ENCODE measurements around the gene P3H2.

Gene P3H2

DNA sequence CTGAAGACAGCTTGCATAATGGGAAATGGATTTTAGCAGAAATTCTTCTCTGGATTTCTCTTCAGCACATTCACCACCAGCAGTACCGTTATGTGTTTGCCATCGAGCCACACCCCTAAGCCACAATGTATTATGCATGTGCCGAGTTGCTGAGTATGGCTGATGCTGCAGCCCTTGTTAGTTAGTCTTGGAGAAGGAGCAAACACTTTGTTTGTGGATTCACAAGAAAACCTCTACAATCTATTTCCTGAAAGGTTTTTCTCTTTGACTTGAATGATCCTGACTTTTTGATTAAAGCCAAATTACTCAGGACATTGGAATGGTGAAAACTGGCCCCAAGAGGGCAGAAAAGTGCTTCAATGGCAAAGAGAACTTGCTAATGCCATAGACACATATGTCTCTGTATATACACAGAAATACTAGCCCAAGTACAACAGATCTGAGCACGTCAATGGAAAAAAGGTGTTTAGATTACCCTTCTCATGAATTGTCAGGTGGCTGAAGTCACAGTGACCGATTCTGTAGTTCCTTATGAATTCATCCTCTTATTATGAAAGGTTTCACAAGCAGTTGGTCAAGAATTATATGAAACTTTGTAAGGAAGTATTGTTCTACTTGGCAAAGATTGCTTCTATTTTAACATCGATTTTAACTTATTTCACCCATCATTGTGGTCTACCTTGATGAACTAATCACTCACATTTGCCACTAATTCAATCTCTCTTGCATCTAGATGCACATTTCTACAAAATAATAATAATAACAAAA, 103.0 kb downstream of the P3H2 start:
- DNase-seq (ENCODE audit: low read depth, low spot score), result peak; percentile 69

DNA sequence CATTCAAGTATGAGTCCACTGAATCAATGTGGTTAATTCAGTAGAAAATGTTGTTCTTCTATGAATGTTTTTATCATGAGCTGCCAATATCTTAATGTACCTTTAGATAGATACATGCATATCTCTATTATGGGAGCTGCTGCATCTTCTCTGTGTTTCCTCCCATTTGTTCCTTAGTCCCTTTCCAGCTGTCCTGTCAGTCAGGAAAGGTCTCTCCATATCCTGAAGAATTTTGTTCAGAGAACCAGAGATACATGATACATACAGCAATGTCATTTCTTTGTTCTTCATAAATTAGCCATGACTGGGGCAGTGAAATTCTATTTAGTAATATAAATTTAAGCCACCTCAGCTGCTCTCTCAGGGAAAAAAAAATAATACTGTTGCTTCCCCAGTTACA, 103.7 kb downstream of the P3H2 start:
- DNase-seq (ENCODE audit: low read depth, low spot score), result no peak

DNA sequence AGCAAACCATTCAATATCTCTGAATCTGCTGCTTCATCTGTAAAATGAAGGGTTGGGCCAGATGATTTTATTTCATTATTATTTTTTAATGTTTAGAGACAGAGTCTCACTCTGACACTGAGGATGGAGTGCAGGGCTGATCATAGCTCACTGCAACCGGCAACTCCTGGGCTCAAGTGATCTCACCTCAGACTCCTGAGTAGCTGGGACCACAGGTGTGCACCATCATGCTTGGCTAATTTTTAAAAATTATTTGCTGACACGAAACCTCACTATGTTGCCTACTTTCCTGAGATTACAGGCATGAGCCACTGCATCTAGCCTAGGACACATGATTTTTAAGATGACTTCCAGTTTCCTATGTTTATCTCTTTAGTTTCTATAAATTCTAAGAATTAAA, 105.8 kb downstream of the P3H2 start:
- DNase-seq (ENCODE audit: low read depth, low spot score), result no peak

DNA sequence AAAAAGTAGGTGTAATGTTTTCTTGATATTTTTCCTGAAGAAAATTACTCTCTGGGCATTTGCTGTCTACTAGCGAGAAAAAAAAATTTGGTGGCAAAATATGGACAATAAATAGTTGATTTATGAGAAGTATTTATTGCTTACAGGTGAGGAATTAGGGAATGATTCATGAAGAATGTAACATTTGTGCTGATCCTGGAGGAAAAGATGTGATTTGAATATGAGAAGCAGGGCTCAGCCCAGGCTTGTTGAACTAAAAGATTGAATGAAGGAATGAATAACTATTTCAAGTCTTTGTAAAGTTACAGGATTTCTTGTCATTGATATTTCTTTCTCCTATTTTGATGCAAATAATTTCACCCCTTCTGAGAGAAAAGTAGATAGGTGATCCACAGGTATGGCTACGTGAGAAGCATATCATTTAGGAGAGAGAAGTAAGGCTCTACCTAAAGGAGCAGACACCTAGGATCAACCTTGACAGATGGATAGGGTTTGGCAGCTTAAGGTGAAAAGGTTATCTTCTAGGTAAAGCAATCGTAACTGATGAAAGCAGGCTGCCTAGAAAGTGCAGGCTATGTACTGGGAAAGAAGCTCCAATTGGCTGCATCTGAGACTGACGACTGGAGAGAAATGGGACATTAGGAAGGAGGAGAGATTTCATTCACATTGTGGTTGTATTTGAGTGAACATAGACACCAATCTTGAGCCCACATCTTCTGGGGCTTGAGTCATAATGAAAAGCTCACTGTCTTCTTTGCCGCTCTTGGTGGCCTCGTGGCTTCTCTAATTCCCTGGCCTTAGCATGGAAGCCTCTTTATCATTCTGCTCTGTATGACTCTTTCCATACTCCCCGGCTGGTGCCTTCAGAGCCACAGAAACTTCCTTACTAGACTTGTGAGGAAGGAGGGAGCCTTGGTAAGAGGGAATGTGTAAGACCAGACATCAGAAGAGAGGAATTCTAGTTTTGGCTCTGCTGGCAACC, 106.5 kb downstream of the P3H2 start:
- no peak for DNase-seq (ENCODE audit: low read depth, low spot score)

DNA sequence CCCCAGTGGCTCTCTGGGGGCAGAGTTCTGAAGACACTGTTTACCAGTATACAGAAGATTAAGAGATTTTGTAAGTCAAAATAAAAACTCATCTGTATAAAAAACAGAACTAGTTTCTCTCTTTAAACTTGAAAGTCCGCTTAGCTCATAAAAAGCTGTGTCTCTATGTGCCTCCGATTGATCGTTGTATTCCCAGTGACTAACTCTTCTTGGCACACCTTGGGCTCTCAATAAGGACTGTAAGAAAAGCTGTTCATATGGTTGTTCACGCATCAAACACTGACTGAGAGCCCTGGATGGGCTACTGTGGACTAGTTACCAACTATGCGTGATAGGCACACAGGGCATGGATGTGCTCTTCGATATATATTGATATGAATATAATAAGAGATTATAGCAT, 107.9 kb downstream of the P3H2 start:
- DNase-seq (ENCODE audit: low read depth, low spot score), result no peak

DNA sequence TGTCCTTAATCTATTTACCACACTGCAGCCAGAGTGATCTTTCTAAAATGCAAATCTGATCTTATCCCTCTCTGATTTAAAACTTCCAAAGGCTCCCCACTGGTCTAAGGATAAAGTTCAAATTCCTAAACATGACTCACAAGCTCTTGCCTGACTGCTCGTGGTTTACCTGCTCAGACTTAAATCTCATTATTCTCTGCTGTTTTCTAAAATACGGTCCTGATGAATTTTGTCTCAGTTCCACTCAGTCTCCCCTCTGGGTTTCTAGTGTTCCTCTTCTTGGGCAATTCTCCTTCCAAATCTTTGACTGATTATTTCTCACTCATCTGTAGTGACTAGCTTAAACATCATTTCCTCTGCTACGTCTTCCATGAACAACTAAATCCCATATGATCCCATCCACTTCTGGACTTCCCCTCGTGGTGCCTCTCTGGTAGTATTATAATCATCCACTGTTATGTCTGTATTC, 108.3 kb downstream of the P3H2 start:
- peak; percentile 41 for DNase-seq (ENCODE audit: low read depth, low spot score)

DNA sequence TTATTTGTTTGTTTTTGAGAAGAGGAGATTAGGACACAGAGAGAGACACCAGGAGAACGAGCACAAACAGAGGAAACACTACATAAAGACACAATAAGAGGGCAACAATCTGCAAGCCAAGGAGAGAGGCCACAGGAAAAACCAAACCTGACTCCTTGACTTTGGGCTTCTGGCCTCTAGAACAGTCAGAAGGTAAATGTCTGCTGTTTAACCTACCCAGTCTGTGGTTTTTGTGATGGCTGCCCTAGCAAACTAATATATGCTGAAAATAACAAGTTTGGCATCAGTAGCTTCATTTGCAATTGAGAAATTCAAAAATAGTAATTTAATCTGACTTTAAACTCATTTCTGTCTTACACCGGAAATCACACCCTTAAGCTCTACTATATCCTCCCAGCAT, 110.2 kb downstream of the P3H2 start:
- DNase-seq (ENCODE audit: low read depth, low spot score), result no peak

DNA sequence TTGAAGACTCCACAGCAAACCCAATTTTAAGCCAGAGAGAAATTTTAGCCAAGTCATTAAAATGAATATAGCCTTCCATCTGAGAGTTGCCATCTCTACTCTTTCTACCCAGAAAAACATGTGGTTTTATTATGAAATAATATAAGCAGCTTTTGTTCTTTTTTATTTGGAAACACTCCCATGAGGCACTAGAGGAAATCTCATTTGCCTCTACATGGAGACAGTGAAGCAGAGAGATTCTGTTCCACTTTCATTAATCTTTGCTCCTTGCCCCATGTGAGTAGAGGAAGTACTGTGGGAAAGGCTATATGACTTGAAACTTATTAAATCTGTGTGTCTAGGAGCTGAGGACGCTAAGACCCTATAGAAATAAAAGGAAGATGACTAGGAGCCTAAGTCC, 111.1 kb downstream of the P3H2 start:
- DNase-seq (ENCODE audit: low read depth, low spot score), result no peak

DNA sequence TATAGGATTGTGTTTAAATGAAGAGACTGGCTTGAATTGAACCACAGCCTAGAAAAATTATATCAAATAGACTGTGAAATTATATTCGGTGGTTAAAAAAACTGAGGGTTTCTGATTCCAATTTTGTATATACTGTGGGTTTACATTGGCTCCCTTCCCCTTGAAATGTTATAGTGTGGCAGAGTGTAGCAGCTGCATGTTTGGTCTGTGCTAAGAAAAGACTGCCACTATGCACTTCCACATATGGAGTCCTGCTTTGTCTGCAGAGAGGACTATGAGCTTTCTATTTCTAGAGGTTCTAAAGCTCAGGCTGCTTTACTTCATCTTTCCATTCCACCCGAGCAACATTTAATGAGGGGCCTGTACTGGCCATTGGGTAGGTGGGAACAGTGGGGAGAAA, 112.3 kb downstream of the P3H2 start:
- no peak for DNase-seq (ENCODE audit: low read depth, low spot score)

DNA sequence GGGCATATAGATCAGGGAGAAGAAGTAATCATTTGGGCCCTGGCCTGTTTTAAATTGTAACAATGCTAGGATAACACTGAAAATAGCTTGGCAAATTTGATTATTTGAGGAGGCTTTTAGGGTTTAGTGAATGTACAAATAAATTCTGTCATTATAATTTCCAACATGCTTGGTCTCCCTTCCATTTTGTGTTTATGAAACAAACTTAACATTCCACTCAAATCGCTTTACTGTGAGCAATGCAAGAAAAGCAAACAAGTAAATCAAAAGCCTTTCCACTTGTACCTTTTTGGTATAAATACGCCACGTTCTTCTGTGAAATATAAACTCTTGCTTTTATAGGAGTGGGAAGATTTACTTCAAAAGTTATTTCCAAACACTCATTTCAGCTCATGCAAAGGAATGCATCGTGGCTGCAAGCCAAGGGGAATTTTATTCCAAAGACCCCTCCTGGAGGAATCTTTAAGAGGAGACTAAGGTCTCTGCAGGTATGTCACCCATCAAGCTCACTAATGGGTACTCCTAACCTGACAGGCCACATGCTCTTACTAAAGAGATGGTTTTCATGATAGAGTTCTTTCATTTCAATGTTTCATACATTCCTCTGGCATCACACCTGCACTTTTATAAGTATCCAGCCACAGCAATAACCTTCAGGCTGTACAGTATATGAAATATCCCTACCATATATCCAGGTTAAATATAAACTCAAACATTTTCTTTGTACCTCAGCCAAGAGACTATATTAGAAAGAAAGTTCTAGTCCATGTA, 115.2 kb downstream of the P3H2 start:
- DNase-seq (ENCODE audit: low read depth, low spot score), result no peak

DNA sequence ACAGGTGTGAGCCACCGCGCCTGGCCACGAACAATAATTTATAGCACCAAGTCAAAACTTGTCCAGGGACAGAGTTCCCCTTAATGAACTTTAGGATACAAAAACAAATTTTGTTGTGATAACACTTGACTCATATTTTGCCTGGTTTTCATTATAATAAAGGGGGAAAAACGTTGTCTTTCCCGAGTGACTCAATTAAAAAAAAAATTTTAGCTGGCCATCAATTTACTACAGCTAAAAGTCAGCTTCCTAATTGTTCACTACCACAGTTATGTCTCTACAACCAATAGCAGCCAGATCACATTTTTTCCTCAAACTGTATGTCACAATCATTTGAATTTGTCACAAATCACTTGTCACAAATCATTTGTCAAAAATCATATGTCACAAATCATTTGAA, 116.0 kb downstream of the P3H2 start:
- DNase-seq (ENCODE audit: low read depth, low spot score), result no peak

DNA sequence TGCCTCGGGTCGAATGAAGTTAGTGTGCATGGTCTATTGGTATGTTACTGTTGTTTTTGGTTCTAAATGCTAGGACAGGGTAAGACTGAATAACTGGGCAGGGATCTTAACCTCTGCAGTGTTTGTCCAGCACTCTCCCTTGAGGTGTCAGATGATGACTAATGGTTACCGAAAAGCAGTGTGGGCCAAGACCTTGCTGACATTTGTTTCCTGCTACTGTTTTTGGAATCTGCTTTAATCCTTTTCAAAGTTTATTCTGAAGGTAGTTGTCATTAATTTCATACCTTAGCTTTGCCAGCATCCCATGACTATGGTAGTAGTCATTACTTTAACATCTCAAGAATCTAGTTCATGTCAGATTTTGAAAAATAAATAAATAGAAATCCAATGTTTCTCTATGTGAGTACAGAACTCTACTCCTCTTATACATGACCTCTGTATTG, 117.0 kb downstream of the P3H2 start:
- DNase-seq (ENCODE audit: low read depth, low spot score), result no peak

DNA sequence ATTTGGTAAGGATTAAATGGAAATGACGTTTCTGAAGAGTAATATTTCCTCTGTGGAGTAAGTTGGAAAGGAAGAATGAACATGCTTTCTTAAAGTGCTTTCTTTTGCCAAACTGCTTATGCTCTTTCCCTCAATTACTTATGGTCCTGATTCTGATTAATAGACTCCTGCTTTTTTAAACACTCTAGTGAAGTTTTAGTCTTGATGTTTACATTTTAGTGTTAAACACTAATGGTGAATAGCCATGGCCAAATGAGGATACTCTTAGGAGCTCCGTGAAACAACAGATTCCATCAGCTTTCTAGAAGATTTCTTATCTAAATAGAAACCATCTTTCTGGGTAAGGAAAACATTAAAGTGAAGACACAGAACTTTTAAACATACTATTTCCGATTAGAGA, 117.6 kb downstream of the P3H2 start:
- DNase-seq (ENCODE audit: low read depth, low spot score), result no peak

DNA sequence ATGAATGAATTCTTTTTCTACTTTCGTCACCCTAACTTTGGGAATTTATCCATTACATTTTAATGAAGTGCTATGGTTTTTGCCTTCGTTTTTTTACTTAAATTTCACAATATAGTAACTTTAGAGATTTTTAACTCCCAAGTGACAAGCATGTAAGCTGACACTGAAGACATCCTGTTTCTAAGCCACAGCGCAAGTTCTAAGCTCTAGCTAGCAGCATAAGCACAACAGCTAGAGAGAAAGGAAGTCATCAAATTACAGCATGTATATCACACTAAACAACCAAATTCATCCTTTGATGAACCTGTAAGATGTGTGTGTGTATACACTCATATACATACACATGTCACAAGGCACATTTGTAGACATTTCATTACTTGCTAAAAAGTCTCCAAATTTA, 119.3 kb downstream of the P3H2 start:
- DNase-seq (ENCODE audit: low read depth, low spot score), result no peak

DNA sequence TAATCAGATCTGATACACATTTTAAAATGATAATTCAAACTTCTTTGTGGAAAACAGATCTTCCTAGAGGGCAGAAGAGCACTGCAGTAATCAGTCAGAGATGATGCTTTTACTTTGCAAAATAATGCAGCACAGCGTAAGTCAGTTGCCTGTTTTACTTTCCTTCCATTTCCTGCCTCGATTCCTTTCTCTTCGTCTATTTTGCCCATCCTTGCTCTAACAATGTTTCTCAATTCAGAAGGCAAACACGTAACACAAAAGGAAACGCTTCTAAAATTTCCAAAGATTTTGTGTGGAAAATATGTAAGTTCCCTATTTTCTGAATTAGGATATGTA, 119.9 kb downstream of the P3H2 start:
- DNase-seq (ENCODE audit: low read depth, low spot score), result no peak

DNA sequence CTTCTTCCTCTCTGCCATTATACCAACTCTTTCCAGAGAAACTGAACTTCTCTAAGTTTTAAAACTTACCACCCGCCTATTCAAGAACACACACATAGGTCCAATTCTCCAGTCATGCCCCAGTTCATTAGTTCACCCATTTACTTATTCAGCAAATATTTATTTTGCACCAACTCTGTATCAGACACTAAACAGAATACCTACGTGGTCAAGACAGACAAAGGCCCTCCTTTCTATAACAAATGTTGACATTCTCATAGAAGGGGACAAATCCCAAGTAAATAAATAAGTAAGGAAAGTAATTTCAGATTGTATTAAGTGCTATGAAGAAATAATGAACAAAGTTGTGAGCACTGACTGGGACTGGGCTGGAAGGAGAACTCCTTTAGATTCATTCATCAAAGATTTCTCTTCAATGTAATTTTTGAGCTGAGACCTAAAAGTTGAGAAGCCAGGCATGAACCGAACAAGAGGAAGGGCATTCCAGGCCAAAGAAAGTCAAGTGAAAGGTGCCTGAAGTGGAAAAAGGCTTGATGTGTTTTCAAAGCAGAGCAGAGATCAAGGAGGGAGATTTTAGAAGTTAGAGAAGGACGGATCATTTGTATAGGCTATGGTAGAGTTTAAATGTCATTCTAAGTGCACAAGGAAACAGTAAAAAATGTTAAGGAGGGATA, 120.4 kb downstream of the P3H2 start:
- no peak for DNase-seq (ENCODE audit: low read depth, low spot score)

DNA sequence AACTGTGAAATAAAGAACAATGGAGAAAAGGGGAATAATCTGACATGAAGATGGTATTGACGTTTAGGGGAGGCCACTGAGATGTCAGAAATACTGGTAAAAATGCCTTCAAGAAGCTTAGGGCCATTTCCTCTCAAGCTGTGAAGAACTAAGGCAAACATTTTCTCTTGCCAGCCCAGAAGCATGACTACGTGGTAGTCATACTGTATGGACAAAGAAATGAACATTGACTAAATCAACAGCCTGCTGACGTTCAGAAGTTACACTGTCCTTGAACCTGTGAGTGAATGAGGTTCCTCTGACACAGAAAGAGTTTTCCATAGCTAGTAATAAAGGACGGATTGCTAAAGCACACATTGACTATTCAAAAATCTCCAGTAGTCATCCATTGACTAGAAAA, 121.0 kb downstream of the P3H2 start:
- no peak for DNase-seq (ENCODE audit: low read depth, low spot score)

DNA sequence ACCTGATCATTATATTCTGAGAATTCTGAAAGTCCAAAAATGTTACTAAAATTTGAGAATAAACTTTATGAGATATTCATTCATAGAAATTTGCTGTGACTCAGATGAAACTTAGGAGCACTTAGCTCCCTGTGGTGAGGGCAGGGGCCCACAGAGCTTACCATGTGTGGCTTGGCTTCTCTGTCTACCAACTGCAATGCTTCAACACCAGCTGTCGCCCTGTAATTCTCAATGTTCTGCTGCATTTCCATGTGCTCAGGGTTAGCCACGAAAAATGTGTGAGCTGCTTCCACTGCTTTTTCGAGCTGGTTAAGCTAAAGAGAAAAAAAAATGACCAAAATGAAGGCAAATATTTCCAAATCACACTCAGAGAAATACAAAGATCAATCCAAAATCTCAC, 125.6 kb downstream of the P3H2 start:
- peak; percentile 79 for DNase-seq (ENCODE audit: low read depth, low spot score)

DNA sequence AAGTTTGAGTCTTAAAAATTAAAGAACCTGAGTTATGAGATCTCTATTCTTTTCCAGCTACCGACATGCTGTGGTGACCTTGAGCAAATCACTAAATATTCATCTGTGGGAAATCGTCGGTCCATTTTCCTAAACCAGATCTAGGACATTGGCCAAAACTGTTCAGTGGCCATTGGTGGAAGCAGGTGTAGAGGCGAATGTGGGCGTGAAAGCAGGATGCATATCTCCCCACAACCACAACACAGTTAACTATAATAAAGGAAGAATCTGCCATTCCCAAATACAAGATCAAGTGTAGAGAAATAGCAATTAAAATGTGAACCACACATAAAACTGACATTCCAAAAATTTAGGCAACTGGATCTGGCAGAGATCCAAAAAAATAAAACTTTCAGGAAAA, 129.9 kb downstream of the P3H2 start:
- no peak for DNase-seq (ENCODE audit: low read depth, low spot score)

DNA sequence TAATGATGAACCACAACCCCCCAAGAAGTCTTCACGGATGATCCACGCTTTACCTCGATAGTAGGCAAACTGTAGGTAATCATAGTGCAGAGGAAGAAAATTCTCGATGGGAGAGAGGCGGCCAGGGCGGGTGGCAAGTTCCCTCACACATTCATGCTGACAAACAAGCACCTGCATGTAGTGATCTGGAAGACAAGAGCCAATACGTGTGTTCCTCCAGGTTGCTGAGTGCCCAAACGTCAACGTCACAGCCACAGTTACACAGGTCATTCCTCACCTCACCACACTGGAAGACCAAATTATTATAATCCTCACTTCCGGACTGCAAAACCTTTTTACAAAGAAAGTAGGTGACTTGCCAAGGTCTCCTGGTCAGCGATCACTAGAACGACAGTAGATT, 131.8 kb downstream of the P3H2 start:
- DNase-seq (ENCODE audit: low read depth, low spot score), result no peak

DNA sequence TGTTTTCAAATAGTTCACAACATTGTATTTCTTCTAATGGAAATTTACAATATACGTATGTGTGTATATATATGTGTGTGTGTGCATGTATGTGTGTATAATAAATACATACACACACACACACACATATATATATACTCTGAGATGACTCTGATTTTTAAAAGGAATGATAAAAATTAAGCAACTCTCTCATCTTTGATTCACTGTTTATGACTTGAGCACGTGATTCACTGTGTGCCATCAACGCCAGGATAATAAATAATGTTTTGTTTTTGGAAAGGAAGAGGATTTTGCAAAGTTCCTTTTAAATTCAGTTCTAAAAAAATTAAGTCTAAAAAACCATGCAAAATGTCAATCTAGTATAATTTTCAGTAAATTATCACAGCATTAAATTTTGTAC, 132.4 kb downstream of the P3H2 start:
- no peak for DNase-seq (ENCODE audit: low read depth, low spot score)

DNA sequence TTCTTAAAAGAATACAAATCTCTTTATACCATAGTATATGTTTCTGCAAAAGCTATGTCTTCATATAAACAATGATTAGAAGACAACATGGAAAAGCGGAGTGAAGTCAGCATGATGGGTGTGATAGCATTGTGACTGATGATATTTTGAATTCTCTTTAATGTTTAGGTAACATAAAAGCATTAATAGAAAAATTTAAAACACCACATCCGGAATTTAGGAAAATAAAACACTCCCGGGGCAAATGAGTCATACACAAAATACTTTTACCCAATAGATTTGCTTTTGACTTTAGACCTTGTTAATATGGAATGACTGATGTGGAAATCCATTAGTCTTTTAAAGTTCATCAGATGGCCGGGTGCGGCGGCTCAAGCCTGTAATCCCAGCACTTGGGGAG, 134.7 kb downstream of the P3H2 start:
- no peak for DNase-seq (ENCODE audit: low read depth, low spot score)

Measured in smooth muscle cell of the brain vasculature (primary cell).